ENCODE results near the gene IL32.
"Not testable (repeated sequence)": the region's sequence is repeated elsewhere in the genome, so short reads cannot be mapped to it uniquely, and the experiment has no call there.

Gene IL32

DNA sequence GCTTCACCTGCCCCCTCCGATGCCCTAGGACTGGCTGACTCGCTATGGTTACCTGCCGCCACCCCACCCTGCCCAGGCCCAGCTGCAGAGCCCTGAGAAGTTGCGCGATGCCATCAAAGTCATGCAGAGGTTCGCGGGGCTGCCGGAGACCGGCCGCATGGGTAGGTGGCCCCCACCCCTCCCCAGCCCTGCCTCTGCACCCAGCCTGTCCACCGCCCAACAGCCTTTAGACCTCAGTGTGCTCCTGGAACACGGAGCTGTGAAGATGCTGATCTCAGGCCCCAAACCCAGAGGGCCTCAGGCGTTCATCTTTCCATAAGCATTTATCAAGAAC, 18.1 kb upstream of the IL32 start:
- DNase-seq (ENCODE audit: low read depth in 2 of 2), result no peak
- no peak overlapping the region for H3K4me3 ChIP-seq (replicated peaks in 1 of 2; ENCODE audit: low read depth in 2 of 2, low read length in 2 of 2)
- TF ChIP-seq, protein P1, sequence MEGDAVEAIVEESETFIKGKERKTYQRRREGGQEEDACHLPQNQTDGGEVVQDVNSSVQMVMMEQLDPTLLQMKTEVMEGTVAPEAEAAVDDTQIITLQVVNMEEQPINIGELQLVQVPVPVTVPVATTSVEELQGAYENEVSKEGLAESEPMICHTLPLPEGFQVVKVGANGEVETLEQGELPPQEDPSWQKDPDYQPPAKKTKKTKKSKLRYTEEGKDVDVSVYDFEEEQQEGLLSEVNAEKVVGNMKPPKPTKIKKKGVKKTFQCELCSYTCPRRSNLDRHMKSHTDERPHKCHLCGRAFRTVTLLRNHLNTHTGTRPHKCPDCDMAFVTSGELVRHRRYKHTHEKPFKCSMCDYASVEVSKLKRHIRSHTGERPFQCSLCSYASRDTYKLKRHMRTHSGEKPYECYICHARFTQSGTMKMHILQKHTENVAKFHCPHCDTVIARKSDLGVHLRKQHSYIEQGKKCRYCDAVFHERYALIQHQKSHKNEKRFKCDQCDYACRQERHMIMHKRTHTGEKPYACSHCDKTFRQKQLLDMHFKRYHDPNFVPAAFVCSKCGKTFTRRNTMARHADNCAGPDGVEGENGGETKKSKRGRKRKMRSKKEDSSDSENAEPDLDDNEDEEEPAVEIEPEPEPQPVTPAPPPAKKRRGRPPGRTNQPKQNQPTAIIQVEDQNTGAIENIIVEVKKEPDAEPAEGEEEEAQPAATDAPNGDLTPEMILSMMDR (IDR thresholded peaks at IDR 0.05; ENCODE audit: low read depth, low read length), result no peak

DNA sequence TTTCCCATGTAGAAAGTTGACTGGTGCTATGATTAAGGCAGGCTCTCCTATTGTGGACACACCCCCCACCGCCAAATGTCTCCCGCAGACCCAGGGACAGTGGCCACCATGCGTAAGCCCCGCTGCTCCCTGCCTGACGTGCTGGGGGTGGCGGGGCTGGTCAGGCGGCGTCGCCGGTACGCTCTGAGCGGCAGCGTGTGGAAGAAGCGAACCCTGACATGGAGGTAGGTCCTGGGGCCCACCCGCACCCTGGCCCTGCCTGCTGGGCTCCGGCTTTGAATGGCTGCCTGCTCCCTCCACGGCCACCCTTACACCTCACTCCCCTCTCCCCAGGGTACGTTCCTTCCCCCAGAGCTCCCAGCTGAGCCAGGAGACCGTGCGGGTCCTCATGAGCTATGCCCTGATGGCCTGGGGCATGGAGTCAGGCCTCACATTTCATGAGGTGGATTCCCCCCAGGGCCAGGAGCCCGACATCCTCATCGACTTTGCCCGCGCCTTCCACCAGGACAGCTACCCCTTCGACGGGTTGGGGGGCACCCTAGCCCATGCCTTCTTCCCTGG, 15.4 kb upstream of the IL32 start:
- DNase-seq (ENCODE audit: low read depth in 2 of 2), result no peak
- H3K4me3 ChIP-seq (replicated peaks in 1 of 2; ENCODE audit: low read depth in 2 of 2, low read length in 2 of 2), result no peak overlapping the region
- TF ChIP-seq, protein P1 (IDR thresholded peaks at IDR 0.05; ENCODE audit: low read depth, low read length), result no peak

DNA sequence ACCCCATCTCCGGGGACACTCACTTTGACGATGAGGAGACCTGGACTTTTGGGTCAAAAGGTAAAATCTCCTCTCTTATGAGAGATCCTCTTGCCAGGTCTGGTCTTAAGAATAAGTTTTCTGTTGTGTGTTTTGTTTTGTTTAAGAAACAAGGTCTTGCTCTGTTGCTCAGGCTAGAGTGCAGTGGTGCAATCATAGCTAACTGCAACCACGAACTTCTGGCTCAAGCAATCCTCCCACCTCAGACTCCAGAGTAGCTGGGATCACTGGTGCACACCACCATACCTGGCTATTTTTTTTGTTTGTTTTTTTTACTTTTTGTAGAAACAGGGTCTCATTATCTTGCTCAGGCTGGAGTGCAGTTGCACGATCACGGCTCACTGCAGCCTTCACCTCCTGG, 15.0 kb upstream of the IL32 start:
- no peak for DNase-seq (ENCODE audit: low read depth in 2 of 2)
- TF ChIP-seq, protein P1 (IDR thresholded peaks at IDR 0.05; ENCODE audit: low read depth, low read length), result no peak
- no peak overlapping the region for H3K4me3 ChIP-seq (replicated peaks in 1 of 2; ENCODE audit: low read depth in 2 of 2, low read length in 2 of 2)

DNA sequence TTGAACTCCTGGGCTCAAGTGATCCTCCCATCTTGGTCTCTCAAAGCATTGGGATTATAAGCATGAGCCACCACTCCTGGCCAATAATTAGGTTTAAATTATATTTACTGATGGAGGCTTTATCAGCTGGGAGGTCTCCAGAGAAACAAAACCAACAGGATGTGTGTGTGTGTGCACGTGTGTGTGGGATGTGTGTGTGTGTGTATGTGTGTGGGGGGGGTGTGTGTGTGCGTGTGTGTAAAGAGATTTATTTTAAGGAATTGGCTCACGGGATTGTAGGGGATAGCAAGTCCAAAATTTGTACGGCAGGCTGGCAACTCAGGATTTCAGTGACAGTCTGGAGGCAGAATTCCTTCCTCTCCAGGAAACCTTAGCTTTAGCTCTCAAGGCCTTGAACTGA, 14.4 kb upstream of the IL32 start:
- no peak overlapping the region for H3K4me3 ChIP-seq (replicated peaks in 1 of 2; ENCODE audit: low read depth in 2 of 2, low read length in 2 of 2)
- no peak for DNase-seq (ENCODE audit: low read depth in 2 of 2)
- TF ChIP-seq, protein P1 (IDR thresholded peaks at IDR 0.05; ENCODE audit: low read depth, low read length), result no peak

DNA sequence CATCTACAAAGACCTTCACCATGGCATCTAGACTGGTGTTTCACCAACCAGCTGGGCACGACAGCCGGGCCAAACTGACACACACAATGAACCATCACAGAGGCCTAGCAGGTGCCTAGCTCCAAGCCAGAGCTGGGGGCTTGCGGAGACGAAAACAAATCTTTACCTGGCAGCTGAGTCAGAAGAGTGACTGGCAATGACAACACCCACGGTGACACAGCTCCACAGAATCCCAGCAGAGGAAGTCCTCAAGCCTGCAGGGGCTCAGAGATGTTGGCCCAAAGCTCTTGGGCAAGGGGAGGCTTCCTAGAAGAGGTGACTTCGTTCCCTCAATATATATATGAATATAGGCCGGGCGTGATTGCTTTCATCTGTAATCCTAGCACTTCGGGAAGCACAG, 13.9 kb upstream of the IL32 start:
- TF ChIP-seq, protein P1 (IDR thresholded peaks at IDR 0.05; ENCODE audit: low read depth, low read length), result no peak
- DNase-seq (ENCODE audit: low read depth in 2 of 2), result no peak
- H3K4me3 ChIP-seq (replicated peaks in 1 of 2; ENCODE audit: low read depth in 2 of 2, low read length in 2 of 2), result no peak overlapping the region

DNA sequence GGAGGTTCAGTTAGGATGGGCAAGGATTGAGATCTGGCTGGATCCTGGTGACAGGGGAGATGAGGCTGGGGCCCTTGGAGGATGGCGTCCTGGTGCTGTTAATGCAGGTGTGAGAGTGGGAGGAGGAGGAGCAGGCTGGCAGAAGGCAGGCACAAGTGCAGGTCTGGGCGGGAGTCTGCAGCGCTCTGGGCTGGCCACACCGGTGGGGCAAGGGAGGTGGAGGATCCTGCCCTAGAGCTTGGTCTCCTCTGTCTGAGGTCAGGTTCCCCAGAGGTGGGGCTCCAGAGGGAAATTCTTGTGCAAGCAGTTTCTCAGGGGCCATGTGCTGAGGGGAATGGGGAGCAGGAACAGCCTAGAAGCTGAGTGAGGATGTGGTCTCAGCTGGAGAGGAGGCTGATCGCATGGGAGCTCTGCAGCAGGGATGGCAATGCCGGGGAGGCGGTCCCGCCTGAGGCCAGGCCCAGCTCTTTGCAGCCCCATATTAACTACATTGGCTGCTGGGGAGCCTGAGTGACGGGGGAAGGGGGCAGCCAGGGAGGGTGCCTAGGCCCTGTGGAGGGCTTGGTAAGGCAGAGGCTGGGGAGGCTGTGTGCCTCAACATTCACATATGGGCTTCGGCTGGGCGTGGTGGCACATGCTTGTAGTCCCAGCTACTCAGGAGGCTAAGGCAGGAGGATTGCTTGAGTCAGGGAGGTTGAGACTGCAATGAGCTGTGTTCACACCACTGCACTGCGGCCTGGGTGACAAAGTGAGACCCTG, 12.7 kb upstream of the IL32 start:
- not testable (repeated sequence) for DNase-seq (ENCODE audit: low read depth in 2 of 2); H3K4me3 ChIP-seq (replicated peaks in 1 of 2; ENCODE audit: low read depth in 2 of 2, low read length in 2 of 2)

DNA sequence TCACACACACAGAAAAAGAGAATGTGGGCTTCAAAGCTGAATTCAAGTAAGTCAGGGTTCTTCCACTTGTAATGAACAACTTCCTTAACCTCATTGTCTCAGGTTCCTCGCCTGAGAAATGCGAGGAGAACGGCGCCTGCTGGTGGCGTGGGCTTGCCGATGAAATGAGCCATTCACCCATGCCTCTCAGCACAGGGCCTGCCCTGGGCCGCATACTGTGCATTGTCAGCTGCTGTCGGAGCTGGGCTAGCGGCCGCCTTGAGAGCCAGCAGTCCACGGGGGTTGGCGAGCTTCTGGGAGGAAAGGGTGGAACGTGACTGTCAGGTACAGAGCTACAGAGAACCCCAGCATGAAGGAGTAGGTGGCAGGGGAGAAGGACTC, 12.1 kb upstream of the IL32 start:
- not testable (repeated sequence) for DNase-seq (ENCODE audit: low read depth in 2 of 2); H3K4me3 ChIP-seq (replicated peaks in 1 of 2; ENCODE audit: low read depth in 2 of 2, low read length in 2 of 2)

Measured in cardiac fibroblast (primary cell).